H9 (cell line): ENCODE measurements around the gene UVRAG. TPM values are rescaled to one million over a fixed set of nuclear protein-coding genes. Genes with fewer than 3 reads are reported as not detected.

Experiments
- DNase-seq: peaks from one replicate; pipeline ENCODE4 v3.0.0-alpha.2; 2017
- H2AFZ ChIP-seq: one replicate; pipeline ENCODE4 v1.6.1; 2013; ENCODE audit warnings: mild to moderate bottlenecking, low read length, control low read depth, moderate library complexity
- H2AK5ac ChIP-seq: 2 replicates; pipeline ENCODE4 v1.6.1; 2013; ENCODE audit warnings: low read length, control low read depth, mixed read lengths; ENCODE audit not compliant: insufficient read length
- H2BK120ac ChIP-seq: one replicate; pipeline ENCODE4 v1.6.1; 2013; ENCODE audit warnings: low read depth, mild to moderate bottlenecking, low read length, control low read depth, inconsistent platforms; ENCODE audit not compliant: poor library complexity, severe bottlenecking
- H2BK12ac ChIP-seq: 2 replicates; pipeline ENCODE4 v1.6.1; 2013; ENCODE audit warnings: low read length, control low read depth, mixed read lengths, low read depth; ENCODE audit not compliant: insufficient read length
- H2BK15ac ChIP-seq: 2 replicates; pipeline ENCODE4 v1.6.1; 2013; ENCODE audit warnings: low read depth, low read length, control low read depth
- H2BK20ac ChIP-seq: one replicate; pipeline ENCODE4 v1.6.1; 2013; ENCODE audit warnings: low read depth, mild to moderate bottlenecking, low read length, control low read depth, inconsistent platforms; ENCODE audit not compliant: poor library complexity, severe bottlenecking
- H2BK5ac ChIP-seq: 2 replicates; pipeline ENCODE4 v1.6.1; 2013; ENCODE audit warnings: low read length, control low read depth, mixed read lengths; ENCODE audit not compliant: insufficient read length
- H3K14ac ChIP-seq: 2 replicates; pipeline ENCODE4 v1.6.1; 2013; ENCODE audit warnings: low read length, control low read depth; ENCODE audit not compliant: insufficient read depth
- H3K18ac ChIP-seq: 2 replicates; pipeline ENCODE4 v1.6.1; 2013; ENCODE audit warnings: low read depth, mild to moderate bottlenecking, mixed read lengths, low read length, control low read depth; ENCODE audit not compliant: insufficient read length
- H3K23ac ChIP-seq: 2 replicates; pipeline ENCODE4 v1.6.1; 2013; ENCODE audit warnings: low read length, control low read depth, mixed read lengths, low read depth; ENCODE audit not compliant: insufficient read length
- H3K23me2 ChIP-seq: 2 replicates; pipeline ENCODE4 v1.6.1; 2013; ENCODE audit warnings: low read depth, mild to moderate bottlenecking, mixed read lengths, low read length, control low read depth; ENCODE audit not compliant: insufficient read length, poor library complexity, severe bottlenecking
- H3K27ac ChIP-seq: 2 replicates; pipeline ENCODE4 v1.5.1; 2013; ENCODE audit warnings: low read length, control low read depth, mixed read lengths, low read depth; ENCODE audit not compliant: insufficient read length
- H3K27me3 ChIP-seq: 2 replicates; pipeline ENCODE4 v1.6.1; 2013; ENCODE audit warnings: low read length, control low read depth, inconsistent platforms; ENCODE audit not compliant: insufficient read depth
- H3K4ac ChIP-seq: 2 replicates; pipeline ENCODE4 v1.6.1; 2013; ENCODE audit warnings: low read depth, mild to moderate bottlenecking, control low read depth, inconsistent platforms, low read length, moderate library complexity
- H3K4me1 ChIP-seq: 2 replicates; pipeline ENCODE4 v1.6.1; 2013; ENCODE audit warnings: low read length, control low read depth, inconsistent platforms; ENCODE audit not compliant: insufficient read depth
- H3K4me2 ChIP-seq: 2 replicates; pipeline ENCODE4 v1.6.1; 2013; ENCODE audit warnings: low read length, control low read depth, mixed read lengths; ENCODE audit not compliant: insufficient read length, insufficient read depth
- H3K56ac ChIP-seq: 2 replicates; pipeline ENCODE4 v1.6.1; 2013; ENCODE audit warnings: low read depth, mild to moderate bottlenecking, mixed read lengths, low read length, control low read depth; ENCODE audit not compliant: insufficient read length
- H3K79me1 ChIP-seq: 2 replicates; pipeline ENCODE4 v1.6.1; 2013; ENCODE audit warnings: low read depth, mild to moderate bottlenecking, moderate library complexity, low read length, control low read depth, inconsistent platforms; ENCODE audit not compliant: insufficient read depth, poor library complexity, severe bottlenecking
- H3K79me2 ChIP-seq: 2 replicates; pipeline ENCODE4 v1.6.1; 2013; ENCODE audit warnings: low read length, control low read depth, inconsistent platforms; ENCODE audit not compliant: insufficient read depth
- H3K9ac ChIP-seq: 2 replicates; pipeline ENCODE4 v1.6.1; 2013; ENCODE audit warnings: low read length, control low read depth, mixed read lengths; ENCODE audit not compliant: insufficient read length; ENCODE audit errors: extremely low read depth
- H3K9me3 ChIP-seq: one replicate; pipeline ENCODE4 v1.6.1; 2013; ENCODE audit warnings: low read depth, low read length, inconsistent platforms; ENCODE audit not compliant: control insufficient read depth
- H3T11ph ChIP-seq: one replicate; pipeline ENCODE4 v1.6.1; 2013; ENCODE audit warnings: mild to moderate bottlenecking, low read length, control low read depth, inconsistent platforms
- H4K20me1 ChIP-seq: one replicate; pipeline ENCODE4 v1.6.1; 2013; ENCODE audit not compliant: control insufficient read depth, insufficient read length, insufficient read depth
- H4K5ac ChIP-seq: 2 replicates; pipeline ENCODE4 v1.6.1; 2013; ENCODE audit warnings: low read depth, mild to moderate bottlenecking, mixed read lengths, low read length, control low read depth; ENCODE audit not compliant: insufficient read length
- H4K8ac ChIP-seq: replicated peaks from 2 replicates; pipeline ENCODE4 v1.6.1; 2013; ENCODE audit warnings: low read length, control low read depth, mixed read lengths, low read depth; ENCODE audit not compliant: insufficient read length
- H4K91ac ChIP-seq: 2 replicates; pipeline ENCODE4 v1.6.1; 2013; ENCODE audit warnings: low read depth, mild to moderate bottlenecking, moderate library complexity, mixed read lengths, low read length, control low read depth; ENCODE audit not compliant: insufficient read length
- H3K27ac Mint-ChIP-seq, 3 experiments: 2 replicates in 2 of 3; 3 replicates in 1 of 3; pipeline ENCODE4 v1.8.0; 2020 to 2021; ENCODE audit warnings: mixed read lengths in 3 of 3, mild to moderate bottlenecking in 1 of 3, moderate library complexity in 1 of 3
- H3K27me3 Mint-ChIP-seq: 2 replicates; pipeline ENCODE4 v1.8.0; 2021; ENCODE audit warnings: low read depth, mild to moderate bottlenecking, moderate library complexity, mixed read lengths
- H3K36me3 Mint-ChIP-seq, 3 experiments: 2 replicates in 2 of 3; 3 replicates in 1 of 3; pipeline ENCODE4 v1.8.0; 2020 to 2021; ENCODE audit warnings: low read depth in 3 of 3, mixed read lengths in 3 of 3; ENCODE audit not compliant: insufficient read depth in 1 of 3
- H3K4me1 Mint-ChIP-seq, 2 experiments: 2 replicates each; pipeline ENCODE4 v1.8.0; 2020; ENCODE audit warnings: mixed read lengths in 2 of 2
- H3K4me3 Mint-ChIP-seq, 2 experiments: 2 replicates in 1 of 2; 3 replicates in 1 of 2; pipeline ENCODE4 v1.8.0; 2020 to 2021; ENCODE audit warnings: mild to moderate bottlenecking in 2 of 2, mixed read lengths in 2 of 2, moderate library complexity in 1 of 2
- H3K9me3 Mint-ChIP-seq, 2 experiments: 2 replicates in 1 of 2; 3 replicates in 1 of 2; pipeline ENCODE4 v1.8.0; 2020; ENCODE audit warnings: mild to moderate bottlenecking in 2 of 2, mixed read lengths in 2 of 2, moderate library complexity in 1 of 2
- CTCF ChIP-seq: fragments of 200-600 bp; sonication (generic); conservative IDR thresholded peaks from 3 replicates; pipeline ENCODE4 v1.8.0; 2021; ENCODE audit warnings: antibody characterized with exemption, mild to moderate bottlenecking
- WGBS: extraction: QIAGEN DNeasy Blood & Tissue Kit; methylation state at CpG from one replicate; pipeline ENCODE4 v1.1.7; 2013; ENCODE audit warnings: missing lambda C conversion rate, low lambda C conversion rate, mixed read lengths; ENCODE audit not compliant: insufficient read length; ENCODE audit errors: extremely low coverage; 5-methylcytosine and 5-hydroxymethylcytosine counted together
- total RNA-seq: library from RNA; stranded (reverse); gene quantifications from 2 replicates; pipeline ENCODE4 v1.2.1, GENCODE V29; 2021

Gene UVRAG
- total RNA-seq, 1 experiment from 2014 or later: 18.5 TPM

- no peak overlapping the region for H3K56ac ChIP-seq
- H3K36me3 Mint-ChIP-seq: no peaks in the 10 kb centered on the region
- H3K4me1 Mint-ChIP-seq: peaks cover 9 to 15% of the 10 kb centered on the region in 2 experiments
- no peak overlapping the region for H2BK15ac ChIP-seq
- no peak overlapping the region for H4K91ac ChIP-seq
- H3K4me2 ChIP-seq: no peak overlapping the region
- H3K79me2 ChIP-seq: no peaks in the 10 kb centered on the region; the same call in 1 of the 2 replicates
- no peaks in the 10 kb centered on the region for H4K20me1 ChIP-seq
- H3K14ac ChIP-seq: no peak overlapping the region
- no peak overlapping the region for H3K4me3 Mint-ChIP-seq
- peaks cover under 1 to 2% of the 10 kb centered on the region in 2 experiments; a peak in 2 of 5 replicates for H3K9me3 Mint-ChIP-seq
- H2AFZ ChIP-seq: no peak overlapping the region
- no peaks in the 10 kb centered on the region for H3K23me2 ChIP-seq
- DNase-seq: no peak
- H3K4me1 ChIP-seq: no peaks in the 10 kb centered on the region
- no peak overlapping the region for H4K8ac ChIP-seq
- H3K18ac ChIP-seq: no peak overlapping the region
- H3K9ac ChIP-seq: no peak overlapping the region
- no peak for TF ChIP-seq CTCF
- H3K4ac ChIP-seq: no peak overlapping the region
- no peaks in the 10 kb centered on the region for H3K79me1 ChIP-seq
- peaks cover 2% of the 10 kb centered on the region; the same call in 1 of the 2 replicates for H3K27me3 Mint-ChIP-seq
- H4K5ac ChIP-seq: no peak overlapping the region
- H3K23ac ChIP-seq: no peak overlapping the region
- H3K9me3 ChIP-seq: no peaks in the 10 kb centered on the region
- no peak overlapping the region for H3K27ac Mint-ChIP-seq
- H2BK12ac ChIP-seq: no peak overlapping the region
- H2AK5ac ChIP-seq: no peak overlapping the region
- H3T11ph ChIP-seq: no peak overlapping the region
- no peaks in the 10 kb centered on the region for H3K27me3 ChIP-seq
- no peak overlapping the region for H2BK5ac ChIP-seq
- no CpG with 5 or more reads among the region's 5 CpGs for WGBS
- H3K27ac ChIP-seq: no peak overlapping the region
- no peak overlapping the region for H2BK120ac ChIP-seq
- no peak overlapping the region for H2BK20ac ChIP-seq
Observed at GRCh38 chr11:75872887-75873416, 57.9 kb downstream of the UVRAG start.
